Head of caudate nucleus (tissue), 42 donors: Measurements from ENCODE around the gene AKR1C1.
"Not testable (repeated sequence)": the region's sequence is repeated elsewhere in the genome, so short reads cannot be mapped to it uniquely, and the experiment has no call there.

Experiments used
- DNase-seq, 42 donors: peaks; one replicate each; pipeline versions ENCODE4 v3.0.0 to v3.0.0-alpha.2; 2020 to 2021; ENCODE audit warnings: mixed read lengths in 7 of 42
- intact Hi-C: fragments of 100-400 bp; cut with DNase I; formaldehyde crosslinking; loops from one replicate; pipeline ENCODE4 v1.15.0; 2022

Gene AKR1C1

GRCh38 chr10:4945766-4946717 is 17.2 kb upstream of the AKR1C1 start:
- DNase-seq, result no peak
- intact Hi-C loops, result no loop called here

DNA sequence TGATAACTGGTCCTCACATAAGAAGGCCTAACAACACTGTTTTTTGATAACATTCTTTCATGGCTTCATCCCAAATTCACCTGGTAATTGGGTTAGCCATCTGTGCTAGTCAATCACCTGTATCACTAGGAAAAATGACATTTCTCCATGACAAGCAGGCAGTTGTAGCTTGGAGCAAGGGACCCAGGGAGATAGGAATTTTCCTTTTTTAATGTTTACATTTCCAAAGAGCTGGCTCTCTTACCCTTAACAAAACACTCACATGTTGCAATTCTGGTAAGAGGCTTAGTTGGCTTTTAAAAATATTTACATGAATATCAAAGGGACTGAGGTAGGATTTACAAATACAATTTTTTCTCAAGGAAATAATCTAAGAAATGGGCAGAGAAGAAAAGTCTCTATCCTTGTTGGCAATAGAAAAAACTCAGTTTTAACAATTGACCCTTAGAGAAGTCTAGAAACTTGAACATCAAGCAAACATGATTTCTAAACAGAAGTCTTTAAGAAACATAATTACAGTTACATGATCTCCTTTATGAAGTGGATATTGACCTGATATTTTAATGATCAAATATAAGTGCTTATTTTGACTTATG is 16.1 kb upstream of the AKR1C1 start:
- DNase-seq, result no peak
- intact Hi-C loops, result no loop called here

GRCh38 chr10:4947635-4948596 is 15.3 kb upstream of the AKR1C1 start:
- peak in 9 of 42 donors; percentile 10 to 66 (median 17) for DNase-seq
- intact Hi-C loops, result no loop called here

DNA sequence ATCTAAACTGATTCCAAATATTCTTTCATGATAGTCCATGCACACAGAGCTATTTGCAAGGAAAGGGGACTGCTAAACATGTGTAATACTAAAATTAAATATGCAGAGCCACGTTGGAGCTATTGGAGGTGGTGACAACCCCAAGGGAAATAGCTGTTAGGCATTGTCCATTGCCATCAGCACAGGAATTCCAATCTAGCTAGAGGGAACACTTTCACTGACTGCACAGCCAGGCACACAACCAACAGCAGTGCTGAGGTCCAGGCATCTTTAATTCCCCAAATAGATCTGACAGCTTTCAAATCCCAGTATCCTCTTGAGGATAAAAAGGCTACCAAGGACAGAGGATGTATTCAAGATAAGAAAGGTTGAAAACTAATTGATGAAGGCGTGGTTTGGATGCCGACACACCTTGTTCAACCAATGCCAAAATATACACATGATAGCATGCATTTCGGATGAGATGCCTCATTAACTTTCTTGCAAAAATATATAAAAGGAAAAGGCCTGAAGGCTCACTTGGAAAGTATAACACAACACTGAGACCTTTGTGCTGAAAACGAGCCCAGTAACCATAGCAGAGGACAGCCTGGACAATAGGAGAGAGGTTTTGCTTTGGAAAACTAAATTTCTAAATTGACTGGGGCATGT is 11.6 kb upstream of the AKR1C1 start:
- intact Hi-C loops, result not testable (repeated sequence)
- peak in 1 of 42 donors; percentile 10 for DNase-seq

DNA sequence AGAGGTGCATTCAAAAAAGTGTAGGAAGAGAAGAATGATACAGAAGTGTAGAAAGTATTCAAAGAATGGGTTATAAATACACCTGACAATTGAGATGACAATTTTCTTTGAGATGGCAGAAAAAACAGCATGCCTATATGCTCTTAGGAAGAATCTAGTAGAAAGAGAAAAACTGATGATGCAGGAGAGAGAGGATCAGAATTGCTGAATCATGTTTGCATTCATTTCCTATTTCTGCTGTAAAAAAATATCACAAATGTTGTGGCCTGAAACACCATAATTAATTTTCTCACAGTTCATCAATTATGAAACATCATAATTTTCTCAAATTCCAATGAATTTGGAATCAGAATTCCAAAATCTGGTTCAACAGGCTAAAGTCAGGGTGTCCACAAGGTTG is 9.8 kb upstream of the AKR1C1 start:
- intact Hi-C loops, result no loop called here
- no peak for DNase-seq

- DNase-seq, intact Hi-C loops: not testable (repeated sequence)
Measured at GRCh38 chr10:4956088-4956487, 7.1 kb upstream of the AKR1C1 start.

DNA sequence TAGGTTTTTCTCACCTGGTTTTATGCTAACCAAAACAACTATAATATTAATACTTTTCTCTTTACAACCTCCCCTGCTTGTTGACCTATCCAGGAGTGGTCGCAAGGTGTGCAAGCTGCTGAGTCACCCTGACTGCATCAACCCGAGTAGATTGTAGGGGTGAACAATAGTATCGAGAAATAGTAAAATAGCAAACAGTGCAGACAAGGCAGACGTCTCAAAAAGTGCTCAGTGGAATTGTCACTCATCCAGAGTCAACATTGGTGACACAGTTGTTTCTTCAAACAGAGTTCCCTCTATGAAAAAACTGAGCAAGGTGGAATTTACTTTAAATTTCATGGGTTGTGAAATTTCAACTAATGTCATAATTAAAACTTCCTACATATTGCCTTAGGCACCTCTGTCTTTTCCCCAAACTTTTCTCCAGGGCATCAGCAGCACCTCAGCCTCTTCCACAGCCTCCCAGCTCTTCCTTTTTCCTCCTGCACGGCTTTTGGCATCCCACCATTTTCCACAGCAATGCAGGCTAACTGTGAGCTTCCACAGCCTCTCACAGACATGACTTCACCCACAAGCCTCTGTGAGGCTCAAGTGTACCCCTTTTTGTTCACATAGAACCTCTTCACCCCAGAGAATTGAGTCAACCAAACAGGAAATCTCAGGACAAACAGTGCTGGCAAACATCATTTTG is 6.1 kb upstream of the AKR1C1 start:
- DNase-seq, intact Hi-C loops: not testable (repeated sequence)

GRCh38 chr10:4961558-4961957 is 1.7 kb upstream of the AKR1C1 start:
- DNase-seq, intact Hi-C loops: not testable (repeated sequence)

DNA sequence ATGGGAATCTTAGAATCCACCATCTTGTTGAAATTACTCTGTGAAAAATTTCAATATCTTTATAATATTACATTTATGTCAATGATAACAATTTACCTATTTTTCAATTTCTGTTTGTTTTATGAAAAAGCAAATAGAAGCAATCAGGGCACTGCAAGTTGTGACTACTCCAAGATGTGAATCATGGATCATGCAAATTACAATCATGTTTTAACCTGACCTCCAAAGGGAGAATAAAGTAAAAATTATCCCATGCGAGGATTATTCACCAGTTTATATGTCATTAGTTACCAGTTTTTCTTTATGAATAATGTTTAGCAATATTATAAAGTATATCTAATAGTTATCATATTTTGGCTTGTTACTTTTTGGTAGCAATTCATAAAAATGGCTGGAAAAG is 907 bp upstream of the AKR1C1 start:
- intact Hi-C loops, DNase-seq: not testable (repeated sequence)

GRCh38 chr10:4963815-4964154 is 570 bp downstream of the AKR1C1 start:
- intact Hi-C loops, DNase-seq: not testable (repeated sequence)

- intact Hi-C loops, result not testable (repeated sequence)
Measured at GRCh38 chr10:4965763-4966162, 2.5 kb downstream of the AKR1C1 start.

DNA sequence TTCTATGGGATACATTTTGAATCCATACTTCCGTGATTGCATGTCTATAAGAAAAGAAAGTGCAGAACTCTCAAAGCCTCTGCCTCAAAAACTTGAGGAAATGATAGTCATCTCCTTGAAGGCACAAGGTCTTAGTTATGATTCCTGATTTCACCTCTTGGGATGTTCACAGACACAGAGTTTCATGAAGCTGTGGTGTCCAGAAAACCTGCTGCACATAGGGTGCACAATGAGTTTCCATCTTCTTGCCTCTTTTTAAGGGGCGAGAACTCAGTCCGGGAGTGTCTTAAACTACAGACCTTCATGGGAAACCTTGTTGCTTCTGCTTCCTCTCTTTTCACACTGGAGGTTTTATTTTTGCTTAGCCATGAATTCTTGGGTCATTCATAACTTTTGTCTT is 4.0 kb downstream of the AKR1C1 start:
- intact Hi-C loops, DNase-seq: not testable (repeated sequence)

More at GRCh38 chr10:4965763-4966162, 2.5 kb downstream of the AKR1C1 start:
- not testable (repeated sequence) for DNase-seq

DNA sequence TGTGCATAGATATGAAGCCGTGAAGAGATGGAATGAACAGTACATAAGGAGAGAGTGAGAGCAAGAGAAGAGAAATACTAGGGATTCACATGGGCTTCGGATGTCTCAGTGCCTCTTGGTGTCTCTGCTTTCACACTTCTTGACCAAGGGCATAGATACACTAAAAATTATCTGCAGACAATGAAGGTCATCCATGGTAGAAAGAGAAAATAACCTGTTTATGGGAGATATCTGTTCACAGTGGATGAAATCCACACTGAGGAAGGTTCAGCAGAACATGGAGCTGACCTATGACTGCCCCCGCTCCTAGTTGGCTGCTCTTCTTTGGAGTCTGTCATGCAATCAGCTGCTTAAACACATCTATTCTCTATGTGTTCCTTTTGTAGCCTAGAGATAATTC is 6.1 kb downstream of the AKR1C1 start:
- DNase-seq, intact Hi-C loops: not testable (repeated sequence)

DNA sequence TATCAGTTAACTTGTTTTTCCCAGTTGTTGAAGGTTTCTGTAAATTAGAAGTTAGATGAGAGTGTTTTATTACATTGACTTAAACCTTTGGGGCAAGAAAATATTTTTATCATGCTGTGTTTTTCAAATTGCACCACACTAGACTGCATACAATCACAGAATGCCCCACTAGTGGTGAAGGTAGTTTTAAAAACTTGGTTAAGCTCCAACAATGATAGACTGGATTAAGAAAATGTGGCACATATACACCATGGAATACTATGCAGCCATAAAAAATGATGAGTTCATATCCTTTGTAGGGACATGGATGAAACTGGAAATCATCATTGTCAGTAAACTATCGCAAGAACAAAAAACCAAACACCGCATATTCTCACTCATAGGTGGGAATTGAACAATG is 7.1 kb downstream of the AKR1C1 start:
- DNase-seq, intact Hi-C loops: not testable (repeated sequence)

GRCh38 chr10:4972369-4973142 is 9.3 kb downstream of the AKR1C1 start:
- intact Hi-C loops, DNase-seq: not testable (repeated sequence)

GRCh38 chr10:4973294-4973693 is 10.1 kb downstream of the AKR1C1 start:
- DNase-seq, intact Hi-C loops: not testable (repeated sequence)

DNA sequence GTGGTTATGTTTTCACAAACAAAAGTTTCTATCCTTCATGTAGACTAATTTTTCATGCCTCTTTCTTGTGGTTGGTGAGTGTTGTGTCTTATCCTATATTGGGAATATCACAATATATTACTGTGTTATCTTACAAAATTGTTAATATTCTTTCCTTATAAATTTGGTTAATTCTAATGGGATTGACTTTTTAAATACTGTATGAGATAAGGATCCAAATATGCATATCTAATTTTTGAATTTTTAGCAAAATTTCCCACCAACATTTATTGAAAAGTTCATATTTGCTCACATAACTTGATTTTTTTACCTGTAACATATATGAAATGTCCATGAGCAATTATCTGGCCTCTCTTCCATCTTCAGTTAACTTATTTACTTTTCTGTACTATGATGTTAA is 11.2 kb downstream of the AKR1C1 start:
- intact Hi-C loops, DNase-seq: not testable (repeated sequence)
